Fibroblast of pulmonary artery (primary cell): ENCODE data around the gene NF1.
A peak's percentile ranks its signal among the peaks of the same experiment; 100 is the strongest.
"Not testable (repeated sequence)": the region's sequence is repeated elsewhere in the genome, so short reads cannot be mapped to it uniquely, and the experiment has no call there.

Experiments
- DNase-seq: peaks from one replicate; pipeline ENCODE4 v3.0.0-alpha.2; 2010; ENCODE audit warnings: low read depth
- H3K4me3 ChIP-seq: replicated peaks from 2 replicates; pipeline ENCODE4 v1.5.1; 2011; ENCODE audit warnings: low read depth, mild to moderate bottlenecking, control low read depth, low read length, moderate library complexity
- CTCF ChIP-seq: IDR thresholded peaks from 2 replicates; pipeline ENCODE4 v1.5.1; 2011; ENCODE audit warnings: mild to moderate bottlenecking, control low read depth, low read length, inconsistent platforms; ENCODE audit errors: missing control alignments

Gene NF1

GRCh38 chr17:31274252-31274651, 179.5 kb downstream of the NF1 start:
- DNase-seq: peak; percentile 93
- TF ChIP-seq CTCF: no peak
- no peak overlapping the region for H3K4me3 ChIP-seq

- TF ChIP-seq CTCF: no peak
- H3K4me3 ChIP-seq: no peak overlapping the region
- DNase-seq: peak; percentile 41
These were observed 180.3 kb downstream of the NF1 start for GRCh38 chr17:31275116-31275515.

- peak; percentile 62 for DNase-seq
- H3K4me3 ChIP-seq: no peak overlapping the region
- no peak for TF ChIP-seq CTCF
These were observed 184.6 kb downstream of the NF1 start for GRCh38 chr17:31279401-31279800.

GRCh38 chr17:31281061-31281460, 186.3 kb downstream of the NF1 start:
- no peak for TF ChIP-seq CTCF
- H3K4me3 ChIP-seq: no peak overlapping the region
- no peak for DNase-seq

GRCh38 chr17:31283841-31284240, 189.1 kb downstream of the NF1 start:
- DNase-seq: no peak
- no peak overlapping the region for H3K4me3 ChIP-seq
- TF ChIP-seq CTCF: no peak

GRCh38 chr17:31286587-31286986, 191.8 kb downstream of the NF1 start:
- TF ChIP-seq CTCF: no peak
- no peak overlapping the region for H3K4me3 ChIP-seq
- no peak for DNase-seq

- DNase-seq, H3K4me3 ChIP-seq: not testable (repeated sequence)
These were observed 193.2 kb downstream of the NF1 start for GRCh38 chr17:31287932-31288331.

- no peak for DNase-seq
- no peak for TF ChIP-seq CTCF
- H3K4me3 ChIP-seq: no peak overlapping the region
These were observed 195.0 kb downstream of the NF1 start for GRCh38 chr17:31289790-31290189.
